Heart right ventricle (tissue), 16 donors: Measurements from ENCODE around the gene PRMT7. TPM values are rescaled to one million over a fixed set of nuclear protein-coding genes. Genes with fewer than 3 reads are reported as not detected.

Source experiments
- ATAC-seq, 8 donors: fragments of 200-7000 bp; cut with Tn5 transposase; one replicate each; pipeline ENCODE4 v1.9.1; 2020; ENCODE audit warnings: mild to moderate bottlenecking in 8 of 8, moderate library complexity in 8 of 8, moderate number of reproducible peaks in 1 of 8
- DNase-seq, 2 donors: peaks; one replicate each; pipeline ENCODE4 v3.0.0-alpha.2; 2020
- H3K27ac ChIP-seq, 10 donors: fragments of 200-600 bp; sonication (generic) in 2 of 10; one replicate each; pipeline versions ENCODE4 v1.5.0 to v1.8.0; 2020 to 2022; ENCODE audit warnings: mild to moderate bottlenecking in 3 of 10
- H3K27me3 ChIP-seq, 7 donors: fragments of 200-600 bp; one replicate each; pipeline ENCODE4 v1.8.0; 2021 to 2022; ENCODE audit warnings: mild to moderate bottlenecking in 2 of 7
- H3K36me3 ChIP-seq, 9 donors: fragments of 200-600 bp; sonication (generic) in 1 of 9; one replicate each; pipeline versions ENCODE4 v1.5.0 to v1.8.0; 2020 to 2022; ENCODE audit warnings: mild to moderate bottlenecking in 2 of 9
- H3K4me1 ChIP-seq, 9 donors: fragments of 200-600 bp; sonication (generic) in 1 of 9; one replicate each; pipeline versions ENCODE4 v1.5.0 to v1.8.0; 2020 to 2022; ENCODE audit warnings: mild to moderate bottlenecking in 4 of 9
- H3K4me3 ChIP-seq, 10 donors: fragments of 200-600 bp; sonication (generic) in 2 of 10; one replicate each; pipeline versions ENCODE4 v1.5.0 to v1.8.0; 2020 to 2022; ENCODE audit warnings: mild to moderate bottlenecking in 7 of 10, moderate library complexity in 2 of 10
- H3K9me3 ChIP-seq, 11 donors: fragments of 200-600 bp in 10 of 11; sonication (generic) in 2 of 11; one replicate each; pipeline versions ENCODE4 v1.5.0 to v1.8.0; 2013 to 2022; ENCODE audit warnings: mild to moderate bottlenecking in 2 of 11, control low read depth in 1 of 11, moderate library complexity in 1 of 11
- WGBS, 2 donors: extraction: QIAGEN DNeasy Blood & Tissue Kit; methylation state at CpG; one replicate each; pipeline ENCODE4 v1.1.7; 2013; ENCODE audit warnings: inconsistent platforms in 1 of 2; 5-methylcytosine and 5-hydroxymethylcytosine counted together
- intact Hi-C, 10 donors: fragments of 100-400 bp; cut with DNase I; formaldehyde crosslinking; loops; one replicate each; pipeline versions ENCODE4 v1.11.1 to v1.14.2; 2022
- polyA plus RNA-seq, 2 donors: library from polyadenylated mRNA; stranded (reverse); fragments of 200-250 nt; gene quantifications; one replicate each; pipeline ENCODE4 v1.2.3, GENCODE V29; 2013
- total RNA-seq, 10 donors: library from RNA; stranded (reverse); fragmentation: NEBNext Ultra II Directional in 3 of 10; extraction: Animal tissue kit (Norgen Biotek cat#: 25700) in 3 of 10; gene quantifications; one replicate each; pipeline versions ENCODE4 v1.2.1 to v1.2.4, GENCODE V29; 2021 to 2023
- TF ChIP-seq, protein P1 (sequence below), 9 donors: fragments of 200-600 bp; sonication (generic) in 2 of 9; IDR thresholded peaks; one replicate each; pipeline versions ENCODE4 v1.5.0 to v1.8.0; 2021 to 2022; ENCODE audit warnings: antibody characterized with exemption in 9 of 9, mild to moderate bottlenecking in 5 of 9, moderate library complexity in 1 of 9
- donor health status: Arrhythmogenic right ventricular cardiomyopathy.
- donor health status: ischemic (EF 13 %, LVEDD 7.1; RV severe dilation, severe dysfunction).
- donor health status: healthy with polysubstance abuse.
- donor health status: DM: no; HTN: yes; CAD: no.
- donor health status: DM: no; HTN: no; CAD: no.
- donor health status: ischemic (EF 25% LVEDD 6.9; RV normal size, moderate dysfunction).
- donor health status: ischemic (EF 25% LVEDD 5.7; RV mildly dilated, moderate dysfunction).
- donor health status: healthy.
- donor health status: DM: yes; HTN: yes; CAD: no.
- donor health status: Ischemic cardiomyopathy.
- donor health status: ischemic (EF 35%, LVEDD 5.7; RV mildly dilated, moderate dysfunction).
- donor health status: nonischemic (EF 11% LVEDD 7.7; RV severe dilation, severe dysfunction).
- donor health status: DM: yes; HTN: yes; CAD: no.
- donor health status: PGD.
- donor health status: ischemic (EF 29% LVEDD 5.4; RV normal size, mild dysfunction).
- donor health status: nonischemic (EF 23%, LVEDD 6.1; RV moderate dilation, normal function).

The PRMT7 gene
- total and polyA plus RNA-seq, 12 donors, result 18.1 to 57.8 (median 30.7) TPM

DNA sequence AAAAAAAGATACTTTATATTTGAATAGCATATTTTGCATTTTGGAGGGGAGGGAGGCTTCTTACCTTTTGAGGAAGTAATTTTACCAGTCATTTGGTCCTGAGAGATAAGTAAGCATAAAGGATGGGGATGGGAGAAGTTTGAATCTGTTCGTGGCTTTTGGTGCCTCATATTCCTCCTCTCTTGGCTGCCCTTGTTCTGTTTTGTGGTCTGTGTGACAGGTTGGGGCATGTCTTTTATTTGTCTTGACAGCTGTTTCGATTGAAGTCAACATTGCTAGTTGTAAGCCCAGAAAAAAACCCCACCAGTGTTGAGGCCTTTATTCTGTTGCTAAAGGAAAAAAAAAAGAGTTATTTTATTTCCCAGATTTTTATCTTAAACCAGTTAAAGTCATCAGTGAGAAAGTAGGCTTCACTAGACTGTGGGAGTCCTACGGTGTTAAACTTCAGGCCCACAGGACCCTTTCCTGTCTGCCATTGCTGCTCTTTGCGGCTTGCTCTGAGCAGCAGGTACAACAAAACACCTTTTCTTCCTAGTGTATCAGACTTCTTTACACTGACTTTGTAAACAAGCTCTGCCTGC lies 35.1 kb upstream of the PRMT7 start:
- Histone ChIP-seq H3K36me3 (peaks cover 0 to 82% (median 8%) of the 10 kb centered on the region in 9 donors), H3K4me3 (no peak overlapping the region), H3K4me1 (peaks cover 0 to 71% (median 44%) of the 10 kb centered on the region in 9 donors), H3K9me3 (no peaks in the 10 kb centered on the region), H3K27ac (peak overlapping the region; percentile 56 to 82 (median 66)), H3K27me3 (no peaks in the 10 kb centered on the region)
- DNase-seq (no peak), ATAC-seq (no peak)
- intact Hi-C loops, result no loop called here
- 46 to 51% methylated on average over 4 of the region's 4 CpGs for WGBS, 2 donors
- TF ChIP-seq, protein P1, sequence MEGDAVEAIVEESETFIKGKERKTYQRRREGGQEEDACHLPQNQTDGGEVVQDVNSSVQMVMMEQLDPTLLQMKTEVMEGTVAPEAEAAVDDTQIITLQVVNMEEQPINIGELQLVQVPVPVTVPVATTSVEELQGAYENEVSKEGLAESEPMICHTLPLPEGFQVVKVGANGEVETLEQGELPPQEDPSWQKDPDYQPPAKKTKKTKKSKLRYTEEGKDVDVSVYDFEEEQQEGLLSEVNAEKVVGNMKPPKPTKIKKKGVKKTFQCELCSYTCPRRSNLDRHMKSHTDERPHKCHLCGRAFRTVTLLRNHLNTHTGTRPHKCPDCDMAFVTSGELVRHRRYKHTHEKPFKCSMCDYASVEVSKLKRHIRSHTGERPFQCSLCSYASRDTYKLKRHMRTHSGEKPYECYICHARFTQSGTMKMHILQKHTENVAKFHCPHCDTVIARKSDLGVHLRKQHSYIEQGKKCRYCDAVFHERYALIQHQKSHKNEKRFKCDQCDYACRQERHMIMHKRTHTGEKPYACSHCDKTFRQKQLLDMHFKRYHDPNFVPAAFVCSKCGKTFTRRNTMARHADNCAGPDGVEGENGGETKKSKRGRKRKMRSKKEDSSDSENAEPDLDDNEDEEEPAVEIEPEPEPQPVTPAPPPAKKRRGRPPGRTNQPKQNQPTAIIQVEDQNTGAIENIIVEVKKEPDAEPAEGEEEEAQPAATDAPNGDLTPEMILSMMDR (IDR thresholded peaks at IDR 0.05), result no peak

DNA sequence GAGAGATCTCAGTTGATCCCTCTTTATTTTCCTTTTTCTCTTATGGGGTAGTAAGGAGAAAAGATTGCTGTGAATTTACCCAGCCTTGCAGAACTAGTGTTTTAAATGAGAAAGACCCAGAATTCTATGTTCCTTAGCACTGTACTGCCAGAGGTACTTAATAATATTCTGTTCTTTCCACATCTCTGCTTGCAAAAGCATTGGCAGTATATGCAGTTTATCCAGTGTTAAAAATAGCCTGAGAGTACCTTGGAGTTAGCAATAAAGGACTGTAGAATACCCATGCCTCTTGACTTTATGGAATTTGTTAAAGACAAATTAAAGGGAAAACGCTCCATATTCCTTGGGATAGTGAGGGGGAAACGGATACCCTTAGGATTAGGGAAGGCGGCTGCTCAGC lies 34.6 kb upstream of the PRMT7 start:
- H3K9me3 ChIP-seq, result no peaks in the 10 kb centered on the region
- DNase-seq, result no peak

DNA sequence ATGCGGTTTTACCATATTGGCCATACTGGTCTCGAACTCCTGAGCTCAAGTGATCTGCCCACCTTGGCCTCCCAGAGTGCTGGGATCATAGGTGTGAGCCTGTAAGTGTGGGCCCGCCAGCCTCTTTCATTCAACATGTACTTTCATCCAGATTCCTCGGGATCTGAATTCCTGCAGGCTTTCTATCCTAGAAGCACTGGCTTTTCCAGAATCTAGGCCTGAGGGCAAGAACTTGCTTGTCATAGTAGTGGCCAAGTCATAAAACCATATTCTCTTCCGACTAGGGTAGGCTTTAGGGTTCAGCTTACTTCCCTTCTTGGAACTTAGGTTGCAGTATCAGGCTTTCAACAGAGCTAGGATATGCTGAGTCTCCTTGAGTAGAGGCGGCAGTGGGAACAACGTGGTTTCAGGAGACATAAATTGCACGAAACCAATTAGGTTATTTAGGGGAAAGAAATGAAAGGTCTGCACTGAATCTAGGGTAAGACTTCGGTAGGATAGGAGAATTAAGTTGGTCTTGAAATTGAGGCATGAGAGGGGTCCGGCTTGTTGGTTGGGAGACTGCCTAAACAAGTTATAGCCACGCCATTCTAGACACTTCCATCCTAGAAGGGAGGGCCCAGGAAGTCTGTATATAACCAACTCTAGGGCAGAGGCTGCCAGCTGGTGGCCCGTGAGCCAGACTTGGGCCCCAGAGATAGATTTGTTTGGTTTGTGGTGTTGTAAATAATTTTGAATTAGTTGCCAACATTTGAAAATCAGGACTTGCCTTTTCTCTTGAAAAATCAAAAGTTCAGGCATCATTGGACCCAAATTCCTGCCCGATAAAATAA lies 30.9 kb upstream of the PRMT7 start:
- peak overlapping the region in 5 of 10 donors; percentile 27 to 86 (median 37) for H3K27ac ChIP-seq
- ATAC-seq (no peak), DNase-seq (no peak)
- H3K4me3 ChIP-seq, result no peak overlapping the region
- peaks cover 7 to 76% (median 50%) of the 10 kb centered on the region in 9 donors for H3K4me1 ChIP-seq
- WGBS, 2 donors, result 89 to 95% methylated on average over 13 of the region's 13 CpGs
- no peaks in the 10 kb centered on the region for H3K27me3 ChIP-seq
- TF ChIP-seq, protein P1 (IDR thresholded peaks at IDR 0.05), result no peak
- H3K9me3 ChIP-seq, result no peaks in the 10 kb centered on the region
- intact Hi-C loops, result no loop called here
- H3K36me3 ChIP-seq, result peaks cover 0 to 65% (median 3%) of the 10 kb centered on the region in 9 donors

More for the DNA sequence above, 34.6 kb upstream of the PRMT7 start:
- Histone ChIP-seq H3K27me3 (no peaks in the 10 kb centered on the region), H3K27ac (peak overlapping the region; percentile 56 to 82 (median 66)), H3K36me3 (peaks cover 0 to 83% (median 8%) of the 10 kb centered on the region in 9 donors), H3K4me3 (no peak overlapping the region), H3K4me1 (peaks cover 0 to 76% (median 48%) of the 10 kb centered on the region in 9 donors)
- TF ChIP-seq, protein P1 (IDR thresholded peaks at IDR 0.05), result no peak
- intact Hi-C loops, result no loop called here
- ATAC-seq, result peak in 7 of 8 donors; percentile 18 to 79 (median 57)
- WGBS, 2 donors, result 51 to 77% methylated on average over 3 of the region's 3 CpGs

DNA sequence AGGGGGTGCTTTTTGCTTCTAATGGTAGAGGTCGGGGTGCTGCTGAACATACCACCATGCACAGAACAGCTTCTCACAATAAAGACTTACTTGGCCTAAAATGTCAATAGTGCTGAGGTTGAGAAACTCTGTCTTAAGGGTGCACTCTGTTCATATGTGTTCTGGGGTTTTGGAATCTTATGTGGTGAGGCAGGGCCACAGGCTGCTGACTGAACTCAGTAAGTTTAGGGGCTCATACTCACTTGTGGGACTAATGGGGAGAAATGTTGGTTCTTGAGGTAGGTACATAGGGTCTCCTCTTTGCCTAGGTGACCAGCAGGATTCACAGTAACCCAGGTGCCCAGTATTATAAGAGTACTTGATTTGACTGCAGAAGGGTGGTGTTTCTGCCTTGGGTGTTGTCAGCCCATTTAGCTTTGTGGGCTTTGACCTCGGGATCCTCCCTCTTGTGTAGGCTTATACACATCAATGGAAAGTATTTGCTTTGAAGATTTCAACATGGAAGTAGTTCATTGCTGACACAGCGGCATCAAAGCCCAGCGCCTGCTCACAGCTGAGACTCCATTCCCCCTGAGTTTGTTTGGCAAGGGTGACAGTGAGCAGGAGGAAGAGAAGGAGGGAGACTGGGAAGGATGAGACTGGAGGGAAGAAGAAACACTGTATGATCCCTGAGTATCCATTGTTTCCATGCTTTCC lies 29.3 kb upstream of the PRMT7 start:
- Histone ChIP-seq H3K27ac (peak overlapping the region in 9 of 10 donors; percentile 1 to 88 (median 82)), H3K27me3 (no peaks in the 10 kb centered on the region), H3K36me3 (peaks cover 0 to 50% (median 2%) of the 10 kb centered on the region in 9 donors), H3K9me3 (no peaks in the 10 kb centered on the region), H3K4me1 (peaks cover 14 to 77% (median 57%) of the 10 kb centered on the region in 9 donors), H3K4me3 (no peak overlapping the region)
- ATAC-seq (no peak), DNase-seq (no peak)
- 90 to 96% methylated on average over 4 of the region's 4 CpGs for WGBS, 2 donors
- TF ChIP-seq, protein P1 (IDR thresholded peaks at IDR 0.05), result no peak
- intact Hi-C loops, result no loop called here
